ENCODE data around the gene SLC8A1. TPM values are rescaled to one million over a fixed set of nuclear protein-coding genes. Genes with fewer than 3 reads are reported as not detected.

The SLC8A1 gene
- total RNA-seq, 1 donor from 2014 or later = 4.2 TPM

- Mint-ChIP-seq H3K9me3 (peaks cover 6% of the 10 kb centered on the region), H3K27ac (ENCODE audit: unreplicated experiment) (no peak overlapping the region), H3K27me3 (ENCODE audit: low read depth) (no peaks in the 10 kb centered on the region), H3K4me3 (no peak overlapping the region), H3K4me1 (no peaks in the 10 kb centered on the region), H3K36me3 (ENCODE audit: low read depth) (no peaks in the 10 kb centered on the region)
- no peak for TF ChIP-seq CTCF (conservative IDR thresholded peaks at IDR 0.05)
- DNase-seq (ENCODE audit: low read depth, low spot score) = no peak
Observed at GRCh38 chr2:40201425-40201824, 250.5 kb downstream of the SLC8A1 start.

- H3K27me3 Mint-ChIP-seq (ENCODE audit: low read depth) = no peaks in the 10 kb centered on the region
- peaks cover 2% of the 10 kb centered on the region for H3K9me3 Mint-ChIP-seq
- H3K4me3 Mint-ChIP-seq = no peak overlapping the region
- H3K4me1 Mint-ChIP-seq = no peaks in the 10 kb centered on the region
- no peak for TF ChIP-seq CTCF (conservative IDR thresholded peaks at IDR 0.05)
- no peak for DNase-seq (ENCODE audit: low read depth, low spot score)
- no peak overlapping the region for H3K27ac Mint-ChIP-seq (ENCODE audit: unreplicated experiment)
- no peaks in the 10 kb centered on the region for H3K36me3 Mint-ChIP-seq (ENCODE audit: low read depth)
Observed at GRCh38 chr2:40200366-40200915, 251.4 kb downstream of the SLC8A1 start.

- H3K36me3 Mint-ChIP-seq (ENCODE audit: low read depth) = no peaks in the 10 kb centered on the region
- no peaks in the 10 kb centered on the region for H3K4me1 Mint-ChIP-seq
- no peaks in the 10 kb centered on the region for H3K9me3 Mint-ChIP-seq
- DNase-seq (ENCODE audit: low read depth, low spot score) = no peak
- no peaks in the 10 kb centered on the region for H3K27me3 Mint-ChIP-seq (ENCODE audit: low read depth)
- no peak overlapping the region for H3K4me3 Mint-ChIP-seq
- no peak for TF ChIP-seq CTCF (conservative IDR thresholded peaks at IDR 0.05)
- H3K27ac Mint-ChIP-seq (ENCODE audit: unreplicated experiment) = no peak overlapping the region
Observed at GRCh38 chr2:40199771-40200170, 252.1 kb downstream of the SLC8A1 start.

- H3K4me3 Mint-ChIP-seq = no peak overlapping the region
- H3K36me3 Mint-ChIP-seq (ENCODE audit: low read depth) = no peaks in the 10 kb centered on the region
- no peaks in the 10 kb centered on the region for H3K4me1 Mint-ChIP-seq
- no peaks in the 10 kb centered on the region for H3K9me3 Mint-ChIP-seq
- no peak for TF ChIP-seq CTCF (conservative IDR thresholded peaks at IDR 0.05)
- DNase-seq (ENCODE audit: low read depth, low spot score) = no peak
- no peaks in the 10 kb centered on the region for H3K27me3 Mint-ChIP-seq (ENCODE audit: low read depth)
- no peak overlapping the region for H3K27ac Mint-ChIP-seq (ENCODE audit: unreplicated experiment)
Observed at GRCh38 chr2:40197121-40197520, 254.8 kb downstream of the SLC8A1 start.

GRCh38 chr2:40193670-40194026 is 258.2 kb downstream of the SLC8A1 start:
- DNase-seq (ENCODE audit: low read depth, low spot score) = no peak
- H3K9me3 Mint-ChIP-seq = no peaks in the 10 kb centered on the region
- no peaks in the 10 kb centered on the region for H3K4me1 Mint-ChIP-seq
- H3K4me3 Mint-ChIP-seq = no peak overlapping the region
- no peak overlapping the region for H3K27ac Mint-ChIP-seq (ENCODE audit: unreplicated experiment)
- TF ChIP-seq CTCF (conservative IDR thresholded peaks at IDR 0.05) = no peak
- H3K36me3 Mint-ChIP-seq (ENCODE audit: low read depth) = no peaks in the 10 kb centered on the region
- H3K27me3 Mint-ChIP-seq (ENCODE audit: low read depth) = no peaks in the 10 kb centered on the region

Measured in neural crest cell (in vitro differentiated cells).